Activated CD4-positive, alpha-beta T cell treated with anti-CD3 and anti-CD28 coated beads for 1 hour (primary cell): ENCODE results near the gene CHN1.

Source experiments
- DNase-seq: peaks from one replicate; pipeline ENCODE4 v3.0.0-alpha.2; 2020

Gene CHN1

DNA sequence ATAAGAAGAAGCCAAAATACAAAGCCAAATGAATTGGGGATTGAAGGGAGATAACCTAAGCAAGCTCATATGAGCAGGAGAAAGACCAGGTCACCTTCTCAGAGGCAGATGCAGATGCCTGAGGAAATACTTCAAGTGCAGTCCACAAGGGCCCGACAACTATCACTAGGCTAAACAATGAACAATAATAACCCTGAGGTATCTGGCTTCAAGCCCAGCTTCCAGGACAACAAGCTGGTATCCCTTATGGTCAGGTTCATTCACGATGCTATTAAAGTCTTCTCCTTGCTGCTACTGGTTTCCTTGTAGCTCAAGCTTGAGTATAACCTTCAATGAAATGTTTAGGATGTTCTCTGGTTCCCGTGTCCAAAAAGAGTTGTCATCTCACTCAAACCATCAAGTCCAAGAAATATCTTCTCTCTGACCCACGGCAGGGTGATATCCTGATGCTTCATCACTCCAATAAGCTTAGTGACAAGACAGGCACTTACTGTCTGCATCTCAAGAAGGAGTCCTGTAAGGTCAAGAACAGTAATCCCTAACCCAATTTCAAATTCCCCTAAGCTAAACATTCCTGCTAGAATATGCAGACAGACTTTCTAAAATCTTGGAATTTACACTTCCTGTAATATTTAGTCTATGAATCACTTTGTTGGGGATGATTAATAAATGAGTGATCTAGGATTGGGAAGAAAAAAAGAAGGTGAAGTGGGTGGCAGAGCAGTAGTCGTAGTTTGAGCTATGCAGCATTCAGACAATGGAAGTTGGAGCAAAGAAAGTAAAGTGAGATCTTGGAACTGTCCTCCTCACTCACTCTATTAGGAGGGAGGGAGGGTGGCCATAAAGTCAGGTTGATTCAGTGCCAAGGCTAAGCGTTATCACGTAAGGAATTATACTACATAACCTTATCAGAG lies 33.1 kb downstream of the CHN1 start:
- no peak for DNase-seq

DNA sequence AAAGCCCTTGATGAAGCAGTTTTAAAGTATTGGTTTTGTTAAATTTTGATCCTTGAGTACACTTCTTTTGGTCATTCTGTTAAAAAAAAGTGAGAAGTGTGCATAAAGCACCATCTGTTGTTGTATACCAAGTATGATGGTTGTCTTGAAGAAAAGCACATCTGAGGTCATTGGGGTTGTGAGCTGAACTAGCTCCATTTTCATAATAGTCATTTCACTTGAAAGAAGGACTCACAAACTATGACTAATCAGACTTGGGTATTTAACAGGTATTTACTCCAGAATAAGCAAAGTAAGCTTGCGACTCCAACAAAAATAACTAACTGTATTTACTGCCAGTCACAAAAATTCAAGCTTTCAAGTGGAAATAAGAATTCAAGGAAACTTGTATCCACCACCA lies 35.1 kb downstream of the CHN1 start:
- no peak for DNase-seq

DNA sequence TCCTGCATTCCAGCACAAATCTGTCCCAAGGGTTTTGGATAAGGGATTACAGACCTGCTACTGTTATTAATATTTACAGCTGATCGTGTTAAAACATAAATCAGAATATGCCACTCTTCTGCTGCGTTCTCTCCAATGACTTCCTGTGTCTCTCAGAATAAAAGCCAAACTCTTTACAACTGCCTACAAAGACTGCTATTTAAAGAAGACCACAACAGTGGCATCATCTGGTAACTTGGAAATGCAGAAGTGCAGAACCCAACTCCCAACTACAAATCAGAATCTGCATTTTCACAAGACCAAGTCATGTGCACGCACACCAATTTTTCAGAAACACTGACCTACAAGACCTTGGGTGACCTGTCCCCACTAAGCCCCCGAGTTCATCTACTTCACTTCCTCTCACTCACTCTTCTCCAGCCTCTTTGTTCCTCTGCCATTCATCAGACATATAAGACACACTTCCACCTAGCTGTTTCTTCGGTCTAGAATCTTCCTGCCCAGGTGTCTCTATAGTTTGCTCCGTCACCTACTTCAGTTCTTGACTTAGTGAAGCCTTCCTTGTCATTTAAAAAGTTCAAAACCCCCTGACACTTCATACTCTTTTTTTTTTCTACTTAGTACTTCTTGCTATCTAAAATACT lies 36.0 kb downstream of the CHN1 start:
- no peak for DNase-seq

DNA sequence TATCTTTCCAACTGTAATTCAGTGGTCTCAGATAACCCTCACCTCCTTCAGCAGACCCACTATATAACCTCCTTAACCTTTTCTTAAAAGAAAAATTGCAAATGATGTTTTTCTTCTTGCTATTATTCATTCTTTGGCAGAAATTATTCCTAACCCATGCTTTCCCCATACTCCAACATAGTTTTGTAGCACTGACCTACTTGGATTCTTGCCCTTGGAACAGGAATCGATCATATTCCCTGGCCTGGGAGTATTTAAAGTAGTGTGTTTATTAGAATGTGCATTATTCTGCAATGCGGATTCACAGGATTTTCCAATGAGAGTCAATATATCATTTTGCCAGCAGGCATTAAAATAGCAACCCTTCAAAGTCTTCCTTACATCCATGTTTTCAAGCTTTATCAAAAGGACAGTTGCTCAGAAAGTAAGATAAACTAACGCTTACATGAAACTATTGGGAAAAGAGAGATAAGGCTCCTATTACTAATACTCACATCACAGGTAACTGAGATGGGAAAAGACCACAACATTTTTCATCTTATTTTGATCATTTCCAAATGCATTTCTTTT lies 37.4 kb downstream of the CHN1 start:
- DNase-seq, result no peak

DNA sequence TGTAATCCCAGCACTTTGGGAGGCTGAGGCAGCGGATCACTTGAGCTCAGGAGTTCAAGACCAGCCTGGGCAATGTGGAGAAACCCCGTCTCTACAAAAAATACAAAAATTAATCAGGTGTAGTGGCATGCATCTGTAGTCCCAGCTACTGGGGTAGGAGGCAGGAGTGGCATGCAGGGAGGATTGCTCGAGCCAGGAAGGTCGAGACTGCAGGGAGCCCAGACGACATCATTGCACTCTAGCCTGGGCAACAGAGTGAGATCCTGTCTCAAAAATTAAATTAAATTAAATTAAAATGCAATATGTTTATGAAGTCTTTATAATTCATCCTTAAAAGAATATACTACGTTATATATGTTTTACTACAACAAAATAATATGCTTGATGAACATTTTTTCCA lies 38.1 kb downstream of the CHN1 start:
- DNase-seq, result no peak

DNA sequence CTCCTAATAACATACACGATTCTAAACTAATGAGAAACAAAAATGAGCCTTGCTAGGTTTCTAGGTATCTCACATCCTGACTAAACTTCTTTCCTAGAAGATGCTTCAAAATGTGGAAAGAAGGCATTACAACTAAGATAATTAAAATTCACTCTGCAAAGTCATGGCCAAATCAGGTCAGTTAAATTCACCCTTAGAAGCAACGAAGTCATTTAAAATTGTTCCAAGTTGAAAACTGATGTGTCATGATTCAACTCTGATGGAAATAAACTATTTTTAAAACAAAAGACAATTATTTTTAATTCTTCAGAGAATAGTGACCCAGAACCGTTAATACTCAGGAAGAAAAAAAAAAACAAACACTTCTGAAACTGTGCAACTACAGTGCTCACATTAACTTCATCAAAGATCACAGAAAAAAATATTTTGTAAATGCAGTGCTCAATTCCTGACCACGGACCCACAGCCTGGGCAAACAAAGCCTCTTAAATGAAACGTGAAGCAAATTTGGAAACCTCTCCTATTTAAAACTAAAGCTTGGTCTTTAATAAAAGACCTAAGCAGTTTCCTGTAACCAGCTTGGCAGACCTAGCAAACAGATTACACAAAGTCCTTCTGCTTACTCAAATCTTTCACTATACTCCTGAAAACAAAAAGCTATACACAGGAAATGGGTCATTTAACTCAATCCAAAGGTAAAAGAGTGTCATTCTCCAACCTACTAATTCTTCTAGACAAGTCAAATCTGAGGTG lies 39.0 kb downstream of the CHN1 start:
- DNase-seq, result no peak

DNA sequence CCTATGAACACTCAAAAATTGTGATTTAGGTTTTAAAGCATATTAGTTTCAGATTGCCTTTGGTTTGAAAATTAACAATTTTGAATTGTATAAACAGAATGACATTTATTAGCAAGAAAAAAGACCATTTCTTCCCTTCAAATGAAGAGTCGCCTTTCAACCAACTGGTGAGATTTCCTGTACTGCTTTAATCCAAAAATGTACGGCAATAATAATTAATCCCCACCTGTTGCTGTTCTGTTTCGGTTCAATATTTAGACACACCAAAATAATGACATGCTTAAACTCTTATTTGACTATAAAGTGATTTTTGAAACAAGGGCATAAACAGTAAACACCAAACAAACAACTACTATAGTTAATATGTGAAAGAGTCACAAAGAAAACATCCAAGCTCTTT lies 39.6 kb downstream of the CHN1 start:
- DNase-seq, result no peak

DNA sequence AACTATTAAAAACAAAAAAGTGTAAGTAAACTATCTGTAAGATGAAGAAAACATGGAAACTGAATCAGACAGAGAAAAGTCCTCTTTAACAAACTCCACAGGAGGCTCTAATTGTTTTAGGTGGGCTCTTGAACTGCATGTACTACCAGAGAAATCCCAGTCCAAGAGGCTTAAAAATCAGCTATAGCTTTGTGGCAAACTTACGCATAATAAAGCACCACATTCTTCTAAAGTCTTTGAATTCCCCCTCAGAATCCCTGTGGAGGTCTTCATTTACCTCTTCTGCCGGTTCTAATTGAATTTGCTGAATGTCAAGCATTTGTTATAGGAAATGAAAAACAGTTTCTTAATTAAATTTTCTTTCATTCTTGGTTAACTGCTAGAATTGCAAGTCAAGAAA lies 40.8 kb downstream of the CHN1 start:
- DNase-seq, result no peak

DNA sequence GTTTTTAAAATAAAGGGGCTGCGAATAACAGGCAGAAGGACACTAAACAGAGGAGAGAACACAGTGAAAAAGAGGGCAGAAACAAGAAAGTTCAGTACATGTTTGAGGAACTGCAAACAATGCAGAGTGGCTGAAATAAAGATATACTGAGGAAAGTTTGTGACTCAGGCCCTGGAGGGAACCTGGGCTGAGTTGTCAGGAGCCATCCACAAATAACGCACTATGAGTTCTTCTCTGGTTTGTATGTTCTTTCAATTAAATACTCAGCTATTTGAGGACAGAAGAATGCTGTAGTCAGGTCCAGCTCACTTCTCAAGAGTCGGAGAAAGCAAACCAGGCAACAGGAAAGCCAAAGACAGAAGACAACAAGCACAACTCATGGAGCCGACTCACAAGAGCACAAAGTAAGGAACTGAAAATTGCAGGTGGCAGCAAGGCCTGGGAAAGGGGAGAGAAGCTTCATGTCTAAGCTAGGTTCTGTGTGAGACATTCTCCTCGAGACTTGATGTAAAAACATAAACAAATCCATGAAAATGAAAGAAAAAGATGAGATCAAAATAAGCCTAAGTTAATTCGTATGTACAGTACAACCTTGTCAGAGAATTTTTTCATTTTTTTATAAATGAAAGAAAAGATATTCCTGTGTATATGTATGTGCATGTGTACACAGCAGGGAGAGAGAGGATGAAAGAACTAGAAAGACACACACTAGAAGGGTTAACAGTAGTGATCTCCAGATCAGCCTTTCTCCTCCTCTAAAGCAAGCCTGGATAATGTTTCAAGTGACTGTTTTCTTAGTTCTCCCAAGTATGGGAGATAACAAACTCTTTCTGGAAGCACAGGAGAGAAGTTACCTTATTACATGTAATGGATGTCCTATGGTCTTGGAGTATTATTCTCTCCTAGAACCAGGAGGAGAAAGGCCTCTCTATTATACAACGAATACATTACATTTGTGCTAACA lies 41.5 kb downstream of the CHN1 start:
- DNase-seq, result no peak

DNA sequence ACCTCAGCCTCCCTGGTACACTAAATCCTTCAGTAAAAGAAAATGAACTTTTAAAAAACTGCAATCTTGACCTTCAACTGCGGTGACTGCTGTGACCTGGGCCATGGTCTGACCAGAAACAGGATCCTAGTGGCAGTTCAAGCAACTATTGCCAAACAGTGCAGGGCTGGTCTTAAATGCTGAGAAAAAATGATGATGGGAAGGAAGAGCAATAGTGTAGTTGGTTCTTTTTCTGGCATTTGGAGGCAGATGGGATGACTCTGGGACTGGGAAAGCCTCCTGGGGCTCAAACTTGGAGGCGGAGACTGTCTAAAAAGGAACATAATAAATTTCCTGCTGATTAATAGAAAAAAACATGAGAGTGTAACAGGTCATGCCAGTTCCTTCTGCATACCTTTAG lies 45.4 kb downstream of the CHN1 start:
- DNase-seq, result no peak

DNA sequence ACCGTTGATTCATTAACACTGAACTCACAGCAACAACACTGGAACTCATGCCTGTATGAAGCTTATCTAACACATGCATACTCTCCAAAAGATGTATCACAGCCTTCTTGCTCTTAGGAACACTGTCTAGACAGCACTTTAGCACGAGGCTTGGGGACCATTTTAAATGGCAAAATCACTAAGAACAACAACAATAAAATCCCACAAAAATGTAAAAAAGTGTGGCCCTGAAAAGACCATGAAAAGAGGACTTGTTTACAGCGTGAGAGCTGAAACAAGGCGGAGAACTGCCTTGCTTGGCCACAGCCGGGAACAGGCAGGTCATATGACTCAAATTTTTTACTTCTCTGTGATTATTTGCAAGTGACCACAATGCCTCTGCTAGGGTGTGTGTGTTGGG lies 48.1 kb downstream of the CHN1 start:
- DNase-seq, result no peak

DNA sequence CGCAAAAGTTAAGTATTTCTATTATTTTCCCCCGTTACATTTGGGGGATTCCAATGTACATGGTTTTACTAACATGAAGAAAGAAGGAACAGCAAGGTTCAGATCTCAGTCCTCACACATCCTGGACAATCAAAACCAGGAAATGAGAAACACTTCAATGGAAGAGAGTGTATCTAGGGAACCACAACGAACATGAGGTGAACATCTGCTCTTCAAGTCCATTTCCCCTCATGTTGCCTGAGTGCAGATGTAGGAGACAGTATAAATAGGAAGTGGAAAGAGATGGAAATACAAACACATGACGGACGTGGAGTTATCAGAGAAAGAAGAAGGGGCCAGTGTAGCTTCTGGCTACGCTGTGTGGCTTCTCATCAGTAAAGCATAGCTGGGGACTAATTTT lies 52.6 kb downstream of the CHN1 start:
- no peak for DNase-seq

DNA sequence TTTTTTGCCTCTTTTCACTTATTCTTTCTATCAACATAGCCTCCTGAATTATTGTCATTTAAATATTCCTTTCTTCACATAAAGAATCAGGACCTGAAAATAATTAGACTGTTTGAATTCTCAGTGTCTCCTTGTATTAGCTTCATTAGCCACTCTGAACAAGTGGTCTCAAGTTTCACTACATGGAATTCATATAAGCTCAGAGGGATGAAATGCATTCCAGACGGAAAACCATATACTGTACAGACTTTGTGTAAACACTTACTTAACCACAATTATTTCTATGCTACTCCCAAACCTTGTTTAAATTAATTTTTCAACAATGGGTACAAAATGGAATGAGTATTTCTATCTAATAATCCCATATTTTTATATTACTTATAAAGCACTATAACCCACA lies 53.4 kb downstream of the CHN1 start:
- no peak for DNase-seq

DNA sequence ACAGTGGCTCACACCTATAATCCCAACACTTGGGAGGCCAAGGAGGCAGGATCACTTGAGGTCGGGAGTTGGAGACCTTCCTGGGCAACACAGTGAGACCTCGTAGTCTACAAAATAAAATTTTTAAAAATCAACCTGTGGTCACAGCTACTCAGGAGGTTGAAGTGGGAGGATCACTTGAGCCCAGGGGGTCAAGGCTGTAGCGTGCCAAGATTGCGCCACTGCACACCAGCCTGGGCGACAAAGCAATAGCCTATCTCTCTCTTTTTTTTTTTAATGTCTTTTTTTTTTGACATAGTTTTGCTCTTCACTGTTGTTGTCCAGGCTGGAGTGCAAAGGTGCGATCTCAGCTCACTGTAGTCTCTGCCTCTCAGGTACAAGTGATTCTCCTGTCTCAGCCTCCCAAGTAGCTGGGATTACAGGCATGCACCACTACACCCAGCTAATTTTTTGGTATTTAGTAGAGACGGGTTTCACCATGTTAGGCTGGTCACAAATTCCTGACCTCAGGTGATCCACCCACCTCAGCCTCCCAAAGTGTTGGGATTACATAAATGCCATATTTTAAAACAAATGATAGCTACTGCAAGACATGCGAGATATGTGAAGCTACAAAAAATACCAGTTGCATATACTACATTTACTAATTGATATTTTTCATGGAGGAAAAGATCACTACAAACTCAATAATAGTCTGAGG lies 55.0 kb downstream of the CHN1 start:
- DNase-seq, result no peak

DNA sequence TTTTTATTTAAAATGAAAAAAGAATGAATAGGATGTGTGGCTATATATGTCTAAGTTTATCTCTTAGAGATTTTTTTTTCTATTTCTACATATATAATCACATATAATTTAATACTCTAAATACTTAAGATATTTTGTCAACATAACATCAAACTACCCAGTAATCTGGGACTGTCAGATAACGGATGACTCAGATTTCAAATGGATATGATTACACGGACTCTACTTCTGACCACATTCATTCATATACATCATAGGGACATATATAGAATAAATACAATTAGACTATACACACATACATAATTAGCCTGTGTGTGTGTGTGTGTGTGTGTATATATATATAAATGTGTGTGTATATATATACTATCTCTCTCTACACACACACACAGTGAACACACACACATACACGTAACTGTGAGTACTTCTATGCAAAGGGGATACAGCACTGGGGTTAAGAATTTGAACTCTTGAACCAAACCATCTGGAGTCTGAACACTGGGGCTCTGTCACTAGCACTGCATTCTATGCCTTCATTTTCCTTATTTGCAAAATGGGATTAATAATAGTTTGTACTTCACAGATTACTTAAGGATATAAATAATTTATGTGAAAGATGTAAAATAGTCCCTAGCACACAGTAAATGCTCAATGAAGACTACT lies 59.5 kb downstream of the CHN1 start:
- DNase-seq, result no peak

DNA sequence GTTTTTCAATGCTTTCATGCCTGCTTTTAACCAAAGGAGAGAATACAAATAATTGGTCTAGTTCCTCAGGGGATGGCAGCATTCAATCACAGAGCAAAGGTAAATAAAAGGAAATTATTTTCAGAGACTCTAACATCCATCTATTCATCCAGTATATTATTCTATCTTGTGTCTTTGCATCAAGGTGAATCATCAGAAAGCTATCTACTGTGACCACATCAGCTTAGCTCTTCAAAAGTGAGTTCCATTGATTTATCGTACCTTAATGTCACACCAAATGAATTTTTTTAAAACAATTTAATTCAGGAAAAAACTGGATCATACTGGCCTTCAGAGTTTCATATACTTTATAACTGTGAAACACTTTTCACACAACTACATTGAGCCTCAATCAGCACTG lies 66.1 kb downstream of the CHN1 start:
- no peak for DNase-seq

DNA sequence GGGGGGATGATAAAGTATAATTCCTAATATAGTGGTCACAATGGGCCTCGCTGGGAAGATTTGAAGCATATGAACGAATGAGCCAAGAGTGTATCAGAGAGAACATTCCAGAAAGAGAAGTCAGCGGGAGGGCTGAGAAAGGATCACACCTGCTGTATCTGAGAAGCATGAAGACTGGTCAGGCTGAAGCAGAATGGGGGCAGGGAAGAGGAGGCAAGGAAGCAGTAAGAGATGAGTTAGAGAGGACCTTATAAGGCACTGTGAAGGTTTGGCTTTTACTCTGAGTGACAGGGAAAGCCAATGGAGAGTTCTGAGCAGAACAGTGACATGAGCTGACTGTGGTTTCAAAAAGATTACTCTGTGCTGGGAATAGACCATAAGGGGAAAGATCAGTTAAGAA lies 73.5 kb downstream of the CHN1 start:
- no peak for DNase-seq

DNA sequence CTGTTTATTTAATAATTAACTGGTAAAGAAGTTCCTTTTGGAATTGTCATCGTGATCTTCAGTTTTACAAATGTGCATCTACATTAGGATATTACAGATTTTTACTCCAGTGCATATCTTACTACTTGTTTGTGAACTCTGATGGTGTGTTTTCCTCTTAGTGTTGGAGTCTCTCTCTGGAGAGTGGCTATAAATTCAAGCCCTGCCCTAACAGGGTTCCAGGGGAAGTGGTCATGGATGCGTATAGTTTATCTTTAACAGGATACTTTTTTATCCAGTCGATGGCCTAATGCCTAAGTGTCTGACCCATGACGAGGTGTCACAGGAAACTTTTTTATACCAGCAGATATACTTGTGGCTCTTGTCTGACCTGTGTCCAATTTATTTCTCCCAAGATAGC lies 75.4 kb downstream of the CHN1 start:
- DNase-seq, result no peak

DNA sequence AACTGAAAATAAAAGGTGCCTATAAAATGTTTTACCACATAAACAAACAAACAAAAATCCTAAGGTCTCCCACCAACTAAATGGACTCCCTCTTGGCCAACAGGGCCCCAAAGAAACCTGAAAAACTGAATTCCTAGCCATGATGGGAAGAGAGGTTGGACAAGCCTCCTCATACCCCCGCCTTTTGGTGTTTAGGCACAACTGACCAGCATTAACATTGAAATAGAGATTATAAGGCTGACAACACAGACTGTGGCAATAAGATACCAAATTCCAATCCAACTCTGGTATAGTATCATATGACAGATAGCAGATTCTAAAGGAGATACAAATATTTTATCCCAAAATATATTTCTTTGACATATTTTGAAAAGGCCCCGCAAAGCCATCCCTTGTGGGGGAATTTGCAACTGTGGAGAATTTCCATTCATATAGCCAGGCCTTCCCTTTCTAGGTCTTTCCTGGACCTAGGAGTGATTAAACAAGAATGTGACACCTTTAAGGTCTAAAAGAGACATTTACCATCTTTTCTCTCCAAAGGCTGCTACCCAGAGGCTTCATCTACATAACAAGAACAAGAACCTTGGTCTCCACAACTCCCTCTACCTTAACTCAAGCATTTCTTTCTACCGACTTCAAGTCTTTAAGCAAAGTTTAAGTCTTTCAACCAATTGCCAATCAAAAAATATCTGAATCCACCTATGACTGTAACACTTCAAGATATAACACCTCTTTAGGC lies 80.0 kb downstream of the CHN1 start:
- no peak for DNase-seq

DNA sequence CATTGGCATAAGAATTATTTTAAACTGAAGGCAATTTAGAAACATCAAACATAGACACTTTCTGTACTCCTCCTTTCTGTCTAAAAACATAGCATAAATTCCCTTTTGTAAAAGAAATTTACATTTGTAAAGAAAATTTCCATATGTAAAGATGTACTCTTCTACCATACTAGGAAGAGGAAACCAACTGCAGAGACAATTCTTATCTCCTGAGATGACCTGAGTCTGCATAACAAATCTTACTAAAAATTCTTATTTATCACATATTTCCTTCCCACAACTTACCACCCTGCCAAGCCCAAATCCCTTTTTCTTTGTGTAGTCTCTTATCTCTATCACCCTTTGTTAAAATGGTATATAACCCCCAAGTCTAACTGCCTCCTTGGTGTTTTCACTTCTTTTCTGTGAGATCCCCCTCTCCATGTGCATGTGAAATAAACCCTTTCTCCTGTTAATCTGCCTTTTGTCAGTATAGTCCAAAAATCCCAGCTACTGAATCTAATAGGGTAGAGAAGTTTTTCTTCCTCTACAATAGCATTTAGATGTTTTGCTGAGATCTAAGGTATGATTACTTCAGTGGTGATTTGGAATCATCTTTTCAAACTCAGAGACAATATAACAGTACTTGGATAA lies 81.0 kb downstream of the CHN1 start:
- DNase-seq, result no peak
